ENCODE data around the gene TCN2. TPM values are rescaled to one million over a fixed set of nuclear protein-coding genes. Genes with fewer than 3 reads are reported as not detected.
"Not testable (repeated sequence)": the region's sequence is repeated elsewhere in the genome, so short reads cannot be mapped to it uniquely, and the experiment has no call there.

TCN2 gene
- total RNA-seq, 2 experiments from 2014 or later: 3.8 TPM; not detected in 1

- Histone ChIP-seq H3K36me3 (ENCODE audit: insufficient read depth, low read length) (no peaks in the 10 kb centered on the region), H2AFZ (ENCODE audit: low read length) (no peak overlapping the region), H3K4me1 (ENCODE audit: insufficient read depth, low read length, poor library complexity, severe bottlenecking) (no peaks in the 10 kb centered on the region), H3K79me2 (ENCODE audit: insufficient read depth, low read depth, low read length) (no peaks in the 10 kb centered on the region), H3K4me3 (ENCODE audit: low read depth, low read length, poor library complexity, severe bottlenecking) (no peak overlapping the region), H3K9me2 (ENCODE audit: insufficient read depth, low read length) (no peaks in the 10 kb centered on the region), H4K20me1 (ENCODE audit: insufficient read depth, low read length) (no peaks in the 10 kb centered on the region), H3K9me3 (ENCODE audit: low read length) (no peaks in the 10 kb centered on the region), H3K27ac (ENCODE audit: low read depth, low read length, poor library complexity, severe bottlenecking) (no peak overlapping the region), H3K4me2 (ENCODE audit: low read length) (no peak overlapping the region)
- TF ChIP-seq EZH2phosphoT487 (IDR thresholded peaks at IDR 0.05; ENCODE audit: borderline replicate concordance, low read depth, low read length): no peak
- TF ChIP-seq CTCF (conservative IDR thresholded peaks at IDR 0.05; ENCODE audit: low read length): no peak
- intact Hi-C loops (cut with micrococcal nuclease; ENCODE audit: unreplicated experiment): no loop called here
- no TSS peak for BruUV-seq (replicated peaks)
- DNase-seq (ENCODE audit: low spot score): no peak
- CTCF ChIA-PET (ENCODE audit: unreplicated experiment): no interaction called here
- POLR2A ChIA-PET: no interaction called here
Observed at GRCh38 chr22:30615543-30615954, 8.6 kb downstream of the TCN2 start.

GRCh38 chr22:30617819-30618218 lies 10.8 kb downstream of the TCN2 start:
- Histone ChIP-seq H3K4me1 (ENCODE audit: insufficient read depth, low read length, poor library complexity, severe bottlenecking) (no peaks in the 10 kb centered on the region), H2AFZ (ENCODE audit: low read length) (no peak overlapping the region), H4K20me1 (ENCODE audit: insufficient read depth, low read length) (no peaks in the 10 kb centered on the region), H3K27ac (ENCODE audit: low read depth, low read length, poor library complexity, severe bottlenecking) (no peak overlapping the region), H3K4me2 (ENCODE audit: low read length) (no peak overlapping the region), H3K9me2 (ENCODE audit: insufficient read depth, low read length) (no peaks in the 10 kb centered on the region), H3K36me3 (ENCODE audit: insufficient read depth, low read length) (no peaks in the 10 kb centered on the region), H3K79me2 (ENCODE audit: insufficient read depth, low read depth, low read length) (no peaks in the 10 kb centered on the region), H3K9me3 (ENCODE audit: low read length) (no peaks in the 10 kb centered on the region), H3K4me3 (ENCODE audit: low read depth, low read length, poor library complexity, severe bottlenecking) (no peak overlapping the region)
- DNase-seq (ENCODE audit: low spot score): no peak
- ChIA-PET CTCF (ENCODE audit: unreplicated experiment) (no interaction called here), POLR2A (interaction anchor here (0.7 to 1.8 kb wide), 2 partner anchors 8 to 193 kb away, joined by 3 to 4 read pairs; no protein-coding TSS in a partner anchor)
- TF ChIP-seq EZH2phosphoT487 (IDR thresholded peaks at IDR 0.05; ENCODE audit: borderline replicate concordance, low read depth, low read length): no peak
- no TSS peak for BruUV-seq (replicated peaks)
- intact Hi-C loops (cut with micrococcal nuclease; ENCODE audit: unreplicated experiment): no loop called here

- CTCF ChIA-PET (ENCODE audit: unreplicated experiment); DNase-seq (ENCODE audit: low spot score); H3K4me1 ChIP-seq (ENCODE audit: insufficient read depth, low read length, poor library complexity, severe bottlenecking); H4K20me1 ChIP-seq (ENCODE audit: insufficient read depth, low read length); H3K9me3 ChIP-seq (ENCODE audit: low read length); BruUV-seq (replicated peaks); H3K4me2 ChIP-seq (ENCODE audit: low read length); H3K79me2 ChIP-seq (ENCODE audit: insufficient read depth, low read depth, low read length); intact Hi-C loops (cut with micrococcal nuclease; ENCODE audit: unreplicated experiment); H3K9me2 ChIP-seq (ENCODE audit: insufficient read depth, low read length); H3K27ac ChIP-seq (ENCODE audit: low read depth, low read length, poor library complexity, severe bottlenecking); H2AFZ ChIP-seq (ENCODE audit: low read length); H3K36me3 ChIP-seq (ENCODE audit: insufficient read depth, low read length); H3K4me3 ChIP-seq (ENCODE audit: low read depth, low read length, poor library complexity, severe bottlenecking): not testable (repeated sequence)
- POLR2A ChIA-PET: interaction anchor here (1.8 kb wide), 1 partner anchor 11 kb away, joined by 4 read pairs; no protein-coding TSS in a partner anchor
Observed at GRCh38 chr22:30619909-30620308, 12.9 kb downstream of the TCN2 start.

DNA sequence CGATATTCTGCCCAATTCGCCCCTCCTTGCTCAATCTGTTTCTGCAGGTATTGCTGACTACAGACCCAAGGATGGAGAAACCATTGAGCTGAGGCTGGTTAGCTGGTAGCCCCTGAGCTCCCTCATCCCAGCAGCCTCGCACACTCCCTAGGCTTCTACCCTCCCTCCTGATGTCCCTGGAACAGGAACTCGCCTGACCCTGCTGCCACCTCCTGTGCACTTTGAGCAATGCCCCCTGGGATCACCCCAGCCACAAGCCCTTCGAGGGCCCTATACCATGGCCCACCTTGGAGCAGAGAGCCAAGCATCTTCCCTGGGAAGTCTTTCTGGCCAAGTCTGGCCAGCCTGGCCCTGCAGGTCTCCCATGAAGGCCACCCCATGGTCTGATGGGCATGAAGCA lies 19.4 kb downstream of the TCN2 start:
- no peaks in the 10 kb centered on the region for H3K36me3 ChIP-seq (ENCODE audit: insufficient read depth, low read length)
- BruUV-seq (replicated peaks): no TSS peak

More for the DNA sequence above, 19.4 kb downstream of the TCN2 start:
- H3K9me2 ChIP-seq (ENCODE audit: insufficient read depth, low read length): no peaks in the 10 kb centered on the region
- H2AFZ ChIP-seq (ENCODE audit: low read length): no peak overlapping the region
- ChIA-PET CTCF (ENCODE audit: unreplicated experiment) (no interaction called here), POLR2A (no interaction called here)
- H3K4me3 ChIP-seq (ENCODE audit: low read depth, low read length, poor library complexity, severe bottlenecking): no peak overlapping the region
- H3K4me2 ChIP-seq (ENCODE audit: low read length): no peak overlapping the region
- H3K4me1 ChIP-seq (ENCODE audit: insufficient read depth, low read length, poor library complexity, severe bottlenecking): no peaks in the 10 kb centered on the region
- no peaks in the 10 kb centered on the region for H3K79me2 ChIP-seq (ENCODE audit: insufficient read depth, low read depth, low read length)
- H4K20me1 ChIP-seq (ENCODE audit: insufficient read depth, low read length): no peaks in the 10 kb centered on the region
- intact Hi-C loops (cut with micrococcal nuclease; ENCODE audit: unreplicated experiment): no loop called here
- H3K27ac ChIP-seq (ENCODE audit: low read depth, low read length, poor library complexity, severe bottlenecking): no peak overlapping the region
- no peak for DNase-seq (ENCODE audit: low spot score)
- H3K9me3 ChIP-seq (ENCODE audit: low read length): no peaks in the 10 kb centered on the region
- TF ChIP-seq EZH2phosphoT487 (IDR thresholded peaks at IDR 0.05; ENCODE audit: borderline replicate concordance, low read depth, low read length) (no peak), CTCF (conservative IDR thresholded peaks at IDR 0.05; ENCODE audit: low read length) (no peak)
